ENCODE data around the gene AGER.
"Not testable (repeated sequence)": the region's sequence is repeated elsewhere in the genome, so short reads cannot be mapped to it uniquely, and the experiment has no call there.

The AGER gene

GRCh38 chr6:32196682-32197616 is 12.9 kb upstream of the AGER start:
- no peak for DNase-seq
- in situ Hi-C loops (cut with HindIII; ENCODE audit: low pct_ligation_motif_present, low sequenced_read_pairs), result no loop called here

GRCh38 chr6:32195902-32196681 is 12.0 kb upstream of the AGER start:
- no peaks in the 10 kb centered on the region for H3K36me3 ChIP-seq (replicated peaks)
- no peaks in the 10 kb centered on the region for H3K27me3 ChIP-seq (replicated peaks)
- H3K4me3 ChIP-seq (ENCODE audit: low read depth, low read length), result peak overlapping the region; percentile 80
- DNase-seq, result peak; percentile 91
- in situ Hi-C loops (cut with HindIII; ENCODE audit: low pct_ligation_motif_present, low sequenced_read_pairs), result no loop called here
- H3K27ac ChIP-seq, result peak overlapping the region; percentile 98
- no peak for TF ChIP-seq CTCF (IDR thresholded peaks at IDR 0.05; ENCODE audit: low read depth, low read length, missing control alignments)

More at GRCh38 chr6:32196682-32197616, 12.9 kb upstream of the AGER start:
- Histone ChIP-seq H3K27me3 (replicated peaks) (no peaks in the 10 kb centered on the region), H3K4me3 (ENCODE audit: low read depth, low read length) (peak overlapping the region; percentile 80), H3K27ac (peak overlapping the region; percentile 98), H3K36me3 (replicated peaks) (no peaks in the 10 kb centered on the region)
- TF ChIP-seq CTCF (IDR thresholded peaks at IDR 0.05; ENCODE audit: low read depth, low read length, missing control alignments), result no peak

GRCh38 chr6:32195652-32195901 is 11.5 kb upstream of the AGER start:
- TF ChIP-seq CTCF (IDR thresholded peaks at IDR 0.05; ENCODE audit: low read depth, low read length, missing control alignments), result peak; percentile 67
- Histone ChIP-seq H3K27ac (peak overlapping the region; percentile 98), H3K4me3 (ENCODE audit: low read depth, low read length) (no peak overlapping the region), H3K36me3 (replicated peaks) (no peaks in the 10 kb centered on the region), H3K27me3 (replicated peaks) (no peaks in the 10 kb centered on the region)
- peak; percentile 100 for DNase-seq
- in situ Hi-C loops (cut with HindIII; ENCODE audit: low pct_ligation_motif_present, low sequenced_read_pairs), result no loop called here

GRCh38 chr6:32194825-32195651 is 11.0 kb upstream of the AGER start:
- in situ Hi-C loops (cut with HindIII; ENCODE audit: low pct_ligation_motif_present, low sequenced_read_pairs), result no loop called here
- peak; percentile 55 for DNase-seq
- Histone ChIP-seq H3K27ac (peak overlapping the region; percentile 87), H3K36me3 (replicated peaks) (no peaks in the 10 kb centered on the region), H3K4me3 (ENCODE audit: low read depth, low read length) (peak overlapping the region; percentile 52), H3K27me3 (replicated peaks) (no peaks in the 10 kb centered on the region)
- peak; percentile 76 for TF ChIP-seq CTCF (IDR thresholded peaks at IDR 0.05; ENCODE audit: low read depth, low read length, missing control alignments)

- TF ChIP-seq CTCF (IDR thresholded peaks at IDR 0.05; ENCODE audit: low read depth, low read length, missing control alignments), result no peak
- Histone ChIP-seq H3K27me3 (replicated peaks) (no peaks in the 10 kb centered on the region), H3K36me3 (replicated peaks) (no peaks in the 10 kb centered on the region), H3K4me3 (ENCODE audit: low read depth, low read length) (no peak overlapping the region), H3K27ac (no peak overlapping the region)
- in situ Hi-C loops (cut with HindIII; ENCODE audit: low pct_ligation_motif_present, low sequenced_read_pairs), result no loop called here
- no peak for DNase-seq
Observed at GRCh38 chr6:32194388-32194787, 10.3 kb upstream of the AGER start.

GRCh38 chr6:32193096-32193495 is 9.0 kb upstream of the AGER start:
- H3K27me3 ChIP-seq (replicated peaks); DNase-seq; H3K27ac ChIP-seq; H3K36me3 ChIP-seq (replicated peaks); in situ Hi-C loops (cut with HindIII; ENCODE audit: low pct_ligation_motif_present, low sequenced_read_pairs): not testable (repeated sequence)
- peak overlapping the region; percentile 6 for H3K4me3 ChIP-seq (ENCODE audit: low read depth, low read length)

Measured in brain microvascular endothelial cell (primary cell).